ENCODE measurements around the gene DLK1. TPM values are rescaled to one million over a fixed set of nuclear protein-coding genes. Genes with fewer than 3 reads are reported as not detected.

DLK1 gene
- total RNA-seq, 1 experiment from 2014 or later: 0.69 TPM

GRCh38 chr14:100765991-100766390, 39.3 kb downstream of the DLK1 start:
- H3K27me3 ChIP-seq (ENCODE audit: control insufficient read depth, insufficient read depth, low read length): no peaks in the 10 kb centered on the region
- DNase-seq (ENCODE audit: low read depth, low spot score): no peak
- no peak for ATAC-seq
- ChIA-PET CTCF (no interaction called here), POLR2A (no interaction called here)
- no peak overlapping the region for H3K4me3 ChIP-seq (ENCODE audit: low read depth in 2 of 2, low read length in 2 of 2)
- no TSS peak for BruUV-seq (replicated peaks)
- H3K36me3 ChIP-seq (ENCODE audit: control insufficient read depth, insufficient read depth, low read length): no peaks in the 10 kb centered on the region
- H3K4me1 ChIP-seq (ENCODE audit: control insufficient read depth, insufficient read depth, low read length): 0 out of 2 replicates have a peak, but pooled peaks cover 2% of the 10 kb centered on the region
- in situ Hi-C loops (cut with HindIII; ENCODE audit: low pct_unique_long_range_greater_than_20kb, low sequenced_read_pairs): no loop called here
- H3K9me3 ChIP-seq (ENCODE audit: control insufficient read depth, insufficient read depth, low read depth, low read length): no peaks in the 10 kb centered on the region; the same call in 1 of the 2 replicates
- TF ChIP-seq POLR2AphosphoS5 (IDR thresholded peaks at IDR 0.05; ENCODE audit: low read depth, low read length) (no peak), SIN3A (IDR thresholded peaks at IDR 0.05; ENCODE audit: borderline replicate concordance, insufficient read depth, low read depth, low read length) (no peak), TCF7L2 (IDR thresholded peaks at IDR 0.05; ENCODE audit: low read depth, low read length) (no peak), REST (IDR thresholded peaks at IDR 0.05; ENCODE audit: insufficient read depth in 1 of 2, low read depth in 2 of 2, low read length in 1 of 2) (no peak), CTCF (IDR thresholded peaks at IDR 0.05) (no peak)
- intact Hi-C loops (cut with micrococcal nuclease; ENCODE audit: unreplicated experiment): no loop called here
- H3K27ac ChIP-seq (ENCODE audit: low read length): no peak overlapping the region

GRCh38 chr14:100767003-100767787, 40.5 kb downstream of the DLK1 start:
- Histone ChIP-seq H3K36me3 (ENCODE audit: control insufficient read depth, insufficient read depth, low read length) (no peaks in the 10 kb centered on the region), H3K27me3 (ENCODE audit: control insufficient read depth, insufficient read depth, low read length) (no peaks in the 10 kb centered on the region), H3K9me3 (ENCODE audit: control insufficient read depth, insufficient read depth, low read depth, low read length) (no peaks in the 10 kb centered on the region; the same call in 1 of the 2 replicates), H3K27ac (ENCODE audit: low read length) (no peak overlapping the region), H3K4me3 (ENCODE audit: low read depth in 2 of 2, low read length in 2 of 2) (no peak overlapping the region), H3K4me1 (ENCODE audit: control insufficient read depth, insufficient read depth, low read length) (0 out of 2 replicates have a peak, but pooled peaks cover 1% of the 10 kb centered on the region)
- DNase-seq (ENCODE audit: low read depth, low spot score): no peak
- in situ Hi-C loops (cut with HindIII; ENCODE audit: low pct_unique_long_range_greater_than_20kb, low sequenced_read_pairs) (no loop called here), intact Hi-C loops (cut with micrococcal nuclease; ENCODE audit: unreplicated experiment) (no loop called here)
- POLR2A ChIA-PET: no interaction called here
- ATAC-seq: no peak
- CTCF ChIA-PET: no interaction called here
- BruUV-seq (replicated peaks): no TSS peak
- TF ChIP-seq POLR2AphosphoS5 (IDR thresholded peaks at IDR 0.05; ENCODE audit: low read depth, low read length) (no peak), TCF7L2 (IDR thresholded peaks at IDR 0.05; ENCODE audit: low read depth, low read length) (no peak)

All from Panc1 (cell line).